GM18508 (cell line): ENCODE results near the gene REC114.
"Not testable (repeated sequence)": the region's sequence is repeated elsewhere in the genome, so short reads cannot be mapped to it uniquely, and the experiment has no call there.

ENCODE experiments used
- ATAC-seq: cut with Tn5 transposase; IDR thresholded peaks from one replicate; pipeline ENCODE4 v1.9.1; 2021; ENCODE audit warnings: moderate number of reproducible peaks; ENCODE audit not compliant: insufficient read depth, unreplicated experiment

Gene REC114

DNA sequence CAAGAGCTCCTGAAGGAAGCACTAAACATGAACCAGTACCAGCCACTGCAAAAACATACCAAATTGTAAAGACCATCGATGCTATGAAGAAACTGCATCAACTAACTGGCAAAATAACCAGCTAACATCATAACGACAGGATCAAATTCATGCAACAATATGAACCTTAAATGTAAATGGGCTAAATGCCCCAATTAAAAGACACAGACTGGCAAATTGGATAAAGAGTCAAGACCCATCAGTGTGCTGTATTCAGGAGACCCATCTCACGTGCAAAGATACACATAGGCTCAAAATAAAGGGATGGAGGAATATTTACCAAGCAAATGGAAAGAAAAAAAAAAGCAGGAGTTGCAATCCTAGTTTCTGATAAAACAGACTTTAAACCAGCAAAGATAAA is 7.0 kb downstream of the REC114 start:
- not testable (repeated sequence) for ATAC-seq

DNA sequence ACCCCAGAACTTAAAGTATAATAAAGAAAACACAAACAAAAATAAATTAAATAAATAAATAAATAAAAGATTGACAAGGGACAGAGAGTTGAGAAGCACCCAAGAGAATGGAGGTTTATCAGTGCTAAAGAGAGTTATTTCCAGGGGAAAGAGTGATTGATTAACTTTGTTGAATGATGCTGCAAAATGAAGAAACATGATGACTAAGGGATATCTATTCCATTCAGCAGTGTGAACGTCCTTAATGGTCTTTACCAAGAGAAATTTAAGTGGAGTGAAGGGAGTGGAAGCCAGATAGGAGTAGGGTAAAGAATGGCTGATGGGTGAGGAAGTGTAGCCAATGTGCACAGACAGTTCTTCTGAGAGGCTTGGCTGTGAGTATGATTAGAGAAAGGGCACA is 11.1 kb downstream of the REC114 start:
- no peak for ATAC-seq

DNA sequence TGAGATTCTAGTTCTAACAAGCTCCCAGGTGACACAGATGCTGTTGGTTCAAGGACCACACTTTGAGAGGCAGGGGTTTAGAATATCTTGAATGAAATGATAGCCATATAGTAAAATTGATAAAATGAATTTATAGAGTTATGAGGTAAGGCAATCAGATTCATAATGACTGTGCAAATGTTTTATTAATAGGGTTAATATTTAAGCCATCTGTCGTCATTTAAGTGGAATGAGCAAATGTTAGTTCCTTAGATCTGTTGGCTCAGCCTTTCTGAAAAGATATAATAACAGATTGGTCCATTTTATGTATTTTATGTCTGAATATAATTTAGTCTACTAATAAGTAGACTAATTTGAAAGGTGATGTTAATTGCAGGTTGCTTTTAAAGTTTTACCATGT is 12.9 kb downstream of the REC114 start:
- no peak for ATAC-seq

GRCh38 chr15:73457334-73457733 is 14.4 kb downstream of the REC114 start:
- ATAC-seq = no peak

DNA sequence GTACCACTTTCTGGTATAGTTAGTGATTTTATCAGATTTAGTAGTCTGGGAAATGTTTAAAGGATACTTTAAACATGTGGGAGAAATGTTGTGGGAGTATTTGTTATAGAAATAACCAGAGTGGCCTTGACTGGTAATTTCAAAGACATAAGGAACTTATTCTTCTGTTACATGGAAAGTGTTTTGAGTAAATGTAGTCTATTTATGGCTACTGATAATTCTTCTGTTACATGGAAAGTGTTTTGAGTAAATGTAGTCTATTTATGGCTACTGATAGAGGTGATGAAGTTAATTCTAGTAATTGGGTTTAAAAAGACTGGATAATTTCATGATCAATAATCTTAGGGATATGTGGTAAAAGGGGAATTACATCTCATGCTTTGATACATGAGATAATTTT is 17.7 kb downstream of the REC114 start:
- ATAC-seq = no peak

- no peak for ATAC-seq
Measured at GRCh38 chr15:73464602-73465001, 21.6 kb downstream of the REC114 start.

- ATAC-seq = no peak
Measured at GRCh38 chr15:73467758-73468157, 24.8 kb downstream of the REC114 start.

GRCh38 chr15:73474785-73475184 is 31.8 kb downstream of the REC114 start:
- ATAC-seq = no peak

GRCh38 chr15:73476704-73477216 is 33.8 kb downstream of the REC114 start:
- ATAC-seq = no peak

DNA sequence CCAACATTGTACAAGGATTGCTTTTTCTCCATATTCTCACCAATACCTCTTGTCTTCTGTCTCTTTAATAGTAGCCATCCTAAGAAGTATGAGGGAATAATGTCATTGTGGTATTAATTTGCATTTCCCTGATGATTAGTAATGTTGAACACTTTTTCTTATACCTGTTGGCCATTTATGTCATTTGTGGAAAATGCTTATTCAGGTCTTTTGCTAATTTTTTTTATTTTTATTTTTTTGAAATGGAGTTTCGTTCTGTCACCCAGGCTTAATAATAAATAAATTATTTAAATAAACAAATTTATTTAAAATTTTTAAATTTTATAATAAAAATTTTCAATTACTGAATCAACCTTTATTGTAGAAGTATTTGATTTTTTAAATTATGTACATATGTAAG is 37.1 kb downstream of the REC114 start:
- ATAC-seq = no peak

- ATAC-seq = no peak
Measured at GRCh38 chr15:73482166-73482565, 39.2 kb downstream of the REC114 start.

DNA sequence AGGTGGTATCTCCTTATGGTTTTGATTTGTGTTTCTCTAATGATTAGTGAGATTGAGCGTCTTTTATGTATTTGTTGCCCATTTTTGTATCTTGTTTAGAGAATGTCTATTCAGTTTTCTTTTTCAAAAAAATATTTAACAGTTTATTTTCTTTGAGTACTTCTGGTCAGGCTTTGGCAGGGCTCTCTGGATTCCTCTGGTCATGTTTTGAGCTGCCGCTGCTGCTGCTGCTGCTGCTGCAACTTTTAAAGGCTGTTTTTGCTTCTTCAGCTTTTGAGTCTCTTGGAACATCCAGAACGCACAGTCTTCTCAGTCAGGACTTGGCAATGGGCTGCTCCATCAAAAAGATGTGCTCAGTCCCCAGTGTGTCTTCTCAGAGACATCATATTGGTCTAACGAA is 40.1 kb downstream of the REC114 start:
- no peak for ATAC-seq

DNA sequence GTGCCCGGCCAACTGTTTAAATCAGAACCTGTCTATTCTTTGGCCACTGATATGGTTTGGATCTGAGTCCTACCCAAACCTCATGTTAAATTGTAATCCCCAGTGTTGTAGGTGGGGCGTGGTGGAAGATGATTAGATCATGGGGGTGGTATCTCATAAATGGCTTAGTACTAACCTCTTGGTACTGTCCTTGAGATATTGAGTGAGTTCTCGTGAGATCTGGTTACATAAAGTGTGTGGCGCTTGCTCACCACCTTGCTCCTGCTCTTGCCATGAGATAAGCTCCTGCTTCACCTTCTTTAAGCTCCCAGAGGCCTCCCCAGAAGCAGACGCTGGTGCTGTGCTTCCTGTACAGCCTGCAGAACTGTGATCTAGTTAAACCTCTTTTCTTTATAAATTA is 42.4 kb downstream of the REC114 start:
- no peak for ATAC-seq

DNA sequence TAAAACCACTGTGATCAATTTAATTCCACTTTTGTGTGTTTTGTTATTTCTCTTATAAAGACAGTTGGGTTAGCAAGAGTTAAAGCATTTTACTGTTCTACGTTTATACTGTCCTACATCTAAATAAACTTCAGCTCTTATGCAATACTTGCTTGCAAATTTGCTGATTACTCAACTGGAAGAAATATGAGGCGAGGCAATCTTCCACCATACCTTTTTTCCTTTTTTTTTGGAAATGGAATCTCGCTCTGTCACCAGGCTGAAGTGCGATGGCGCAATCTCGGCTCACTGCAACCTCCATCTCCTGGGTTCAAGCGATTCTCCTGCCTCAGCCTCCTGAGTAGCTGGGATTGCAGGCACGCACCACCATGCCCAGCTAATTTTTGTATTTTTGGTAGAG is 42.9 kb downstream of the REC114 start:
- ATAC-seq = not testable (repeated sequence)

DNA sequence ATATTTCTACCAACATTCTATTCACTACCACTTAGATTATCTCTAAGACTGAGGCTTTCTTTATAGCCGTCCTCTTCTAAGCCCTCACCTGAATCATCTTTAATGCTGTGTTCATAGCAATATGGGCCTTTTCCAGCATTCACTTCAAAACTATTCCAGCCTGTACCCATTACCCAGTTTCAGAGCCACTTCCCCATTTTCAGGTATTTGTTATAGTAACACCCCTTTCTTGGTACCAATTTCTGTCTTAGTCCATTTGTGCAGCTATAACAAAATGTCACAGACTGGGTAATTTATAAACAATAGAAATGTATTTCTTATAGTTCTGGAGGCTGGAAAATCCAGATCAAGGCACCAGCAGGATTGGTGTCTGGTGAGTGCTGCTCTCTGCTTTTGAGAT is 45.7 kb downstream of the REC114 start:
- ATAC-seq = no peak

DNA sequence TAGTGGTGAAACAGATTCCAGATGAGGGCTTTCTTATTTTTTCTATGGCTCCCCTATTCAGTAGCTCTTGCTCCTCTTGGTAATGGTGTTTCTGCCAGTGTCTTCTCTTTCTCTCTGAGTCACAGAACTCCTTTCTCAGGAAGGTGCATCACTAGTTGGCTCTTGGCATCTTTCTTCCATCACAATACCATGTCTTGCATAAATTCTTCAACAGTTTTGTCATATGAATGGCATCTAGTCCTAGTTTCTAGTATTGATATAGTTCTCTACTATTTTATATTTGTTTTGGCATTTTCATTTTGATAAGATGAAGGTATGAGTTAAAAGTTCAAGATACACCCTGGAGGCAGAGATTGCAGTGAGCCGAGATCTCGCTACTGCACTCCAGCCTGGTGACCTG is 51.0 kb downstream of the REC114 start:
- ATAC-seq = no peak

DNA sequence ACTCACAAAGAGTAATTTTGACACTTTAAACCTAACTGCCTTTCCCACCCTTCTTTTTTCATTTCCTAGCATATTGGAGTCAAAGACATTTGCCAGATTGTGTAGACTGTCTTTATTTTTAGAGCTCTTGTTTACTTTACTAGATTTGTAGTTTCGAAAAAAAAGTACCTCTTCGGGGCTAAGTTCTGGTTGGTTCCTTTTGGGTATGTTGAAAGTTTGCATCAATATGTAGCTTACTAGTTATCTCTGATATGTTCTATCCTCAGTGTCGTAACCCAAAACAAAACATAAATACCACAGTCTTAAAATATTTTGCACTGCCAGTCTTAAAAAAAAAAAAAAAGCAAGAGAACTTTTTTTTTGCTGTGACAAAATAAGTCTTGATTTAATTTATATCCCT is 52.2 kb downstream of the REC114 start:
- ATAC-seq = no peak

- no peak for ATAC-seq
Measured at GRCh38 chr15:73500696-73501095, 57.7 kb downstream of the REC114 start.

DNA sequence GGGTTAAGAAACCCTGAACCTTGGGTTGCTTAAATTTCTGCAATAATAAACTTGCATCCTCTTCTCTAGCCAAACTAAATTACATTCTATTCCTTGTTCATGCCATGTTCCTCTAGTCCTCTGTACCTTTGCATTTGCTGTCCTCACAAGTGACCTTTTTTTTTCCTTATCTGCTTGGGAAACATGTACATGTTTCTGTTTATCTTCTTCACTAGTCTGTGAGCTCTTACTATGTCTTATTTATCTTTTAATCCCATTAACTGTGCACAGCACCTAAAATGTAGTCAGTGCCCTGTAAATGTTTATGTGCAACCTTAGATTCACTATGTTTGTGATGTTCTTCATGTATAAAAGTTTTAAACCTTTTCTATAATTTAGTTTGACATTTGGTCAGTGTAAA is 61.9 kb downstream of the REC114 start:
- ATAC-seq = no peak

DNA sequence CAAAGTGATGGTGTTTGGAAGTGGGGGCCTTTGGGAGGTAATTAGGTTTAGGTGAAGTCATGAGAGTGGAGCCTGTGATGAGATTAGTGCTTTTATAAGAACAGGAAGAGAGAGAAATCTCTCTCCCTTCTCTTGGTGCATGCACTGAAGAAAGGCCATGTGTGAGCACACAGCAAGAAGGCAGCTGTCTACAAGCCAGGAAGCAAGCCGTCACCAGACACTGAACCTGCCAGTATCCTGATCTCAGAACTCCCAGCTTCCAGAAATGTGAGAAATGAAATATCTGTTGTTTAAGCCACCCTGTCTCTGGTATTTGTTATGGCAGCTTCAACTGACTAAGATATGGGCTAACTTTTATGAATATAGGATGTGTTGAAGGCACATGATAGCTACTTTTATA is 72.6 kb downstream of the REC114 start:
- ATAC-seq = no peak

GRCh38 chr15:73517566-73517965 is 74.6 kb downstream of the REC114 start:
- ATAC-seq = no peak

DNA sequence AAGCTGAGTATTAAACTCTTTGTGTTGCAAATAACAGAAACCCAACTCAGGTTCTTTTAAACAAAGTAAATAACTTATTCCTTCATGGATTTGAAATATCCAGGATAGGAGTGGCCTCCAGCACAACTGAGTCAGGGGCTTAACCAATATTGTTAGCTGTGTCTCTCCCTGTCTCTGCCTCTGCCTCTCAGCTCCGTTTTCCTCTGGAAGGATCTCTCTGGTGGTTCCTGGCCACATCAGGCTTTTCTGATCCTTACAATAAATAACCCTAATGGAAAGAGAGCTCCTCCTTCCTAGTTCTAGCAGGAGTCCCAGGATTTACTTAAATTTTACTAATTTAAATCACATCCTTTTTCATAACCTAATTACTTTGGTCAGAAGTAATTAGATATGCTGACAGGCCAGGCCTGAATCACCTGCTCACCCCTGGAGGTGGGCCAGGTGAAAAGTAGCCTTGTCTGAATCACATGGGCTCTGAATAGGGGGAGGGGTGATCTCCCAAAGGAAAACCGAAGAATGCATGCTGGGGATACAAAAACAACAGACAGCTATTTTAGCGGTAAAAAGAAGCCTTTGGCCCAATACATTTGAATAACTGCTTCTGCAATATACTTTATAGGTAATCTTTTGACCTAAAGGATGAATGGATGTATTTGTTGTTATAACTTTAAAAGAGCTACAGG is 75.4 kb downstream of the REC114 start:
- ATAC-seq = no peak
